GM06990 (cell line): Measurements from ENCODE around the gene CCL17.

ENCODE experiments used
- DNase-seq: peaks from one replicate; pipeline ENCODE4 v3.0.0-alpha.2; 2011; ENCODE audit not compliant: insufficient read length; ENCODE audit errors: extremely low read depth
- H3K27me3 ChIP-seq: replicated peaks from 2 replicates; pipeline ENCODE4 v1.6.0; 2011; ENCODE audit warnings: low read length; ENCODE audit not compliant: control insufficient read depth, insufficient read depth
- H3K36me3 ChIP-seq: 2 replicates; pipeline ENCODE4 v1.5.1; 2011; ENCODE audit warnings: low read length; ENCODE audit not compliant: control insufficient read depth, insufficient read depth
- H3K4me3 ChIP-seq: replicated peaks from 2 replicates; pipeline ENCODE4 v1.5.1; 2011; ENCODE audit warnings: low read depth, mild to moderate bottlenecking, control low read depth, low read length
- TF ChIP-seq, protein P1 (sequence below): IDR thresholded peaks from 2 replicates; pipeline ENCODE4 v1.5.1; 2011; ENCODE audit warnings: low read length, control low read depth, mild to moderate bottlenecking, inconsistent platforms; ENCODE audit not compliant: insufficient read depth, poor library complexity, severe bottlenecking

CCL17 gene

DNA sequence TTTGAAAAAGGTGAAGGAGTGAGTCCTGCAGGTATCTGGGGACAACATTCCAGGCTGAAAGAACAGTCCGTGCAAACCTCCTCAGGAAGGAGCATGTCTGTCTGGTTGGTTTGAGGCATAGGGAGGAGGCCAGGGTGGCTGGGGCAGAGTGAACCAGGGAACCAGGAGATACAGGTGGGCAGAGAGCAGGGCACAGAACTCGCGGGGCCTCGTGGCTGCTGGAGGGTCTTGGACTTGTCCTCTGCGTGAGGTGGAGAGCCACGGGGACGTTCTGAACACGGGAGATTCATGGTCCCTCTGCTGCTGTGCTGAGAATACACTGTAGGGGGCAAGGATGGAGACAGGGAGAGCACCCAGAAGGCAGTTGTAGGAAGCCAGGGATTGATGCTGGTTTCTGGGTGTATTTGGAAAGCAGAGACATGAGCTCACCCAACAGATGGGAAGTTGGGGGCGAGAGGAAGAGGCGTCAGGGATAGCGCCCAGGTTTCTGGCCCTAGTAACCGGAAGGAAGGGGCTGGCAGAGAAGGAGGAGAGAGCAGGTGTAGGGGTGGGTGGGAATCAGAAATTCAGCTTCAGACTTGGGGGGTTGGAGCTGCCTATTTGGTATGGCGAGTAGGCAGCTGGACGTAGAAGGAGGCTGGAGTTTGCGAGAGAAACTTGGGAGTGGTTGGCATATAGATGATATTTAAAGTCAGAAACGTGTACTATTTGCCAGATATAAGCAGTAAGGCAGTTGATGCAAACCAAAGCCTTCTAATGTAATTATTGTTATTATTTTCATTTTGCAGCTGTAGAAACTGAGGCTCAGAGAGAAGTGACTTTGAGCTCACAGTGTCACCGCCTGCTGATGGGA is at the start of gene CCL17:
CCL17 (plus strand) TSS at position 803 of the 853 bp plus-strand sequence. CDS start 9,166 bp downstream, outside the sequence.
- Histone ChIP-seq H3K27me3 (no peaks in the 10 kb centered on the region), H3K4me3 (no peak within 1 kb of the TSS), H3K36me3 (no peaks in the 10 kb centered on the region)
- TF ChIP-seq, protein P1, sequence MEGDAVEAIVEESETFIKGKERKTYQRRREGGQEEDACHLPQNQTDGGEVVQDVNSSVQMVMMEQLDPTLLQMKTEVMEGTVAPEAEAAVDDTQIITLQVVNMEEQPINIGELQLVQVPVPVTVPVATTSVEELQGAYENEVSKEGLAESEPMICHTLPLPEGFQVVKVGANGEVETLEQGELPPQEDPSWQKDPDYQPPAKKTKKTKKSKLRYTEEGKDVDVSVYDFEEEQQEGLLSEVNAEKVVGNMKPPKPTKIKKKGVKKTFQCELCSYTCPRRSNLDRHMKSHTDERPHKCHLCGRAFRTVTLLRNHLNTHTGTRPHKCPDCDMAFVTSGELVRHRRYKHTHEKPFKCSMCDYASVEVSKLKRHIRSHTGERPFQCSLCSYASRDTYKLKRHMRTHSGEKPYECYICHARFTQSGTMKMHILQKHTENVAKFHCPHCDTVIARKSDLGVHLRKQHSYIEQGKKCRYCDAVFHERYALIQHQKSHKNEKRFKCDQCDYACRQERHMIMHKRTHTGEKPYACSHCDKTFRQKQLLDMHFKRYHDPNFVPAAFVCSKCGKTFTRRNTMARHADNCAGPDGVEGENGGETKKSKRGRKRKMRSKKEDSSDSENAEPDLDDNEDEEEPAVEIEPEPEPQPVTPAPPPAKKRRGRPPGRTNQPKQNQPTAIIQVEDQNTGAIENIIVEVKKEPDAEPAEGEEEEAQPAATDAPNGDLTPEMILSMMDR, result no peak
- no peak for DNase-seq

DNA sequence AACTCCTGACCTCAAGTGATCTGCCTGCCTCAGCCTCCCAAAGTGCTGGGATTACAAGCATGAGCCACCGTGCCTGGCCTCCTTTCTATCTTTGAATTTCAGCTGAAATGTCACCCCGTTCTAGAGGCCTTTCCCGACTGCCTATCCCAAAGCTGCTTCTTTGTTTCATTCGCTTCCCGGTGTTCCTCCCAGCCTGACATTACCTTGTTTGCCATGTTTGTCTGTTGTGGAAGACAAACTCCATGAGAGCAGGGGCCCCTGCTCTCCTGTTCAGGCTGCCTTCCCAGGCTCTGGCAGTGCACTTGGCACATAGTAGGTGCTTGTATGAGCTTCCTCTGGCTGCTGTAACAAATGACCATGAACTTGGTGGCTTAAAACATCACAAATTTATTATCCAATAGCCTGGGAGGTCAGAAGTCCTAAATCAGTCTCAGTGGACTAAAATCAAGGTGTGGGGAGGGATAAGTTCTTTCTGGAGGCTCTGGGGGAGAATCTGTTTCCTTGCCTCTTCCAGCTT is 48.6 kb upstream of the CCL17 start:
- Histone ChIP-seq H3K27me3 (no peaks in the 10 kb centered on the region), H3K4me3 (no peak overlapping the region), H3K36me3 (no peaks in the 10 kb centered on the region; the same call in 1 of the 2 replicates)
- TF ChIP-seq, protein P1, result no peak
- no peak for DNase-seq

DNA sequence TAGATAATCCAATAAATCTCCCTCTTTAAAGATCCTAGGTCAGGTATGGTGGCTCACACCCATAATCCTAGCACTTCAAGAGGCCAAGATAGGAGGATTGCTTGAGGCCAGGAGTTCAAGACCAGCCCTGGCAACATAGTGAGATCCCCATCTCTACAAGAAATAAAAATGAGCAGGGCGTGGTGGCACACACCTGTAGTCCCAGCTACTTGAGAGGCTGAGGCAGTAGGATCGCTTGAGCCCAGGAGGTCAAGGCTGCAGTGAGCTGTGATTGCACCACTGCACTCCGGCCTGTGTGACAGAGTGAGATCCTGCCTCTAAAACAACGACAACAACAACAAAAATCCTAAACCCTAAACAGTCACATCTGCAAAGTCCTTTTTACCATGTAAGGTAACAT is 48.0 kb upstream of the CCL17 start:
- TF ChIP-seq, protein P1, result no peak
- no peak overlapping the region for H3K4me3 ChIP-seq
- H3K36me3 ChIP-seq, result no peaks in the 10 kb centered on the region; the same call in 1 of the 2 replicates
- no peak for DNase-seq
- H3K27me3 ChIP-seq, result no peaks in the 10 kb centered on the region

- H3K4me3 ChIP-seq, result no peak overlapping the region
- TF ChIP-seq, protein P1, result no peak
- no peaks in the 10 kb centered on the region for H3K27me3 ChIP-seq
- DNase-seq, result peak; percentile 66
- H3K36me3 ChIP-seq, result no peaks in the 10 kb centered on the region; the same call in 1 of the 2 replicates
Observed at GRCh38 chr16:57357330-57358085, 47.1 kb upstream of the CCL17 start.

GRCh38 chr16:57358086-57358420 is 46.5 kb upstream of the CCL17 start:
- H3K36me3 ChIP-seq, result peaks cover 3% of the 10 kb centered on the region
- no peak for DNase-seq
- no peaks in the 10 kb centered on the region for H3K27me3 ChIP-seq
- no peak overlapping the region for H3K4me3 ChIP-seq
- TF ChIP-seq, protein P1, result no peak
